K562 (cell line): ENCODE results near the gene KAT6B. TPM values are rescaled to one million over a fixed set of nuclear protein-coding genes. Genes with fewer than 3 reads are reported as not detected.

Experiments used
- ATAC-seq: fragments of 200-7000 bp; cut with Tn5 transposase; 3 replicates; pipeline ENCODE4 v1.9.1; 2020; ENCODE audit warnings: moderate library complexity
- BruUV-seq: library from RNA; stranded (reverse); fragments of 400-500 nt; replicated peaks from 2 replicates; lab custom pipeline; 2021; lab: Mats Ljungman, UMichigan
- CTCF ChIA-PET: fragments of 300-600 bp; formaldehyde crosslinking; extraction: SDS; loops from one replicate; lab custom pipeline; 2021; ENCODE audit warnings: low intra/inter-chr PET ratio; lab: Yijun Ruan, JAX
- POLR2A ChIA-PET: fragments of 300-600, 350-650 bp; sonication (Branson Sonifier 250); formaldehyde crosslinking; extraction: SDS; loops from one replicate; lab custom pipeline; 2021; ENCODE audit warnings: antibody characterized with exemption, inconsistent platforms; lab: Yijun Ruan, JAX
- DNase-seq, 4 experiments: peaks; one replicate each; pipeline versions ENCODE4 v3.0.0 to v3.0.0-alpha.2; 2011 to 2018; ENCODE audit warnings: low spot score in 3 of 4, mixed read lengths in 3 of 4; ENCODE audit errors: extremely low read depth in 1 of 4
- FAIRE-seq: peaks from 2 replicates; lab custom pipeline; 2011; peaks lifted over from hg19 to GRCh38; lab: Jason Lieb, UNC
- H2AFZ ChIP-seq: 2 replicates; pipeline ENCODE4 v1.6.0; 2011; ENCODE audit warnings: low read depth, low read length, control low read depth, inconsistent platforms
- H3K27ac ChIP-seq: fragments of 200-600 bp; 3 replicates; pipeline ENCODE4 v1.8.0; 2011; ENCODE audit warnings: low read depth, mild to moderate bottlenecking, control low read depth, inconsistent platforms, low read length, moderate library complexity, mixed read lengths; ENCODE audit errors: extremely low read depth
- H3K27me3 ChIP-seq, 2 experiments: fragments of 300-600 bp in 1 of 2; 2 replicates in 1 of 2; 3 replicates in 1 of 2; pipeline versions ENCODE4 v1.6.0 to v1.8.0; 2011; ENCODE audit warnings: inconsistent platforms in 2 of 2, low read length in 2 of 2, mild to moderate bottlenecking in 1 of 2, mixed read lengths in 1 of 2, moderate library complexity in 1 of 2; ENCODE audit not compliant: control insufficient read depth in 2 of 2, insufficient read depth in 2 of 2
- H3K36me3 ChIP-seq: fragments of 300-600 bp; 3 replicates; pipeline ENCODE4 v1.8.0; 2011; ENCODE audit warnings: mild to moderate bottlenecking, low read length, inconsistent platforms; ENCODE audit not compliant: control insufficient read depth, insufficient read depth
- H3K4me1 ChIP-seq, 2 experiments: fragments of 200-600 bp in 1 of 2; replicated peaks in 1 of 2; 2 replicates in 1 of 2; 3 replicates in 1 of 2; pipeline versions ENCODE4 v1.5.1 to v1.8.0; 2011; ENCODE audit warnings: inconsistent platforms in 2 of 2, low read length in 2 of 2, mild to moderate bottlenecking in 1 of 2, mixed read lengths in 1 of 2, moderate library complexity in 1 of 2; ENCODE audit not compliant: control insufficient read depth in 2 of 2, insufficient read depth in 2 of 2
- H3K4me2 ChIP-seq: 2 replicates; pipeline ENCODE4 v1.6.1; 2011; ENCODE audit warnings: low read length, control low read depth, inconsistent platforms, mixed read lengths; ENCODE audit not compliant: insufficient read depth
- H3K4me3 ChIP-seq: fragments of 200-600 bp; sonication (generic), shearing (Covaris generic); 2 replicates; pipeline ENCODE4 v1.5.1; 2016; ENCODE audit warnings: control low read depth, inconsistent platforms
- H3K79me2 ChIP-seq: fragments of 200-600 bp; 3 replicates; pipeline ENCODE4 v1.8.0; 2011; ENCODE audit warnings: low read length, inconsistent platforms; ENCODE audit not compliant: control insufficient read depth, insufficient read depth
- H3K9ac ChIP-seq, 2 experiments: 2 replicates each; pipeline versions ENCODE4 v1.6.0 to v1.6.1; 2011; ENCODE audit warnings: low read depth in 2 of 2, low read length in 2 of 2, control low read depth in 1 of 2, inconsistent platforms in 1 of 2, mild to moderate bottlenecking in 1 of 2, mixed read lengths in 1 of 2; ENCODE audit not compliant: insufficient read depth in 1 of 2
- H3K9me1 ChIP-seq: one replicate; pipeline ENCODE4 v1.6.0; 2011; ENCODE audit warnings: inconsistent platforms, mild to moderate bottlenecking, low read length, moderate library complexity; ENCODE audit not compliant: control insufficient read depth, insufficient read depth
- H3K9me3 ChIP-seq: replicated peaks from 2 replicates; pipeline ENCODE4 v1.5.1; 2011; ENCODE audit warnings: low read depth, low read length, inconsistent platforms; ENCODE audit not compliant: control insufficient read depth, insufficient read depth
- H4K20me1 ChIP-seq: replicated peaks from 2 replicates; pipeline ENCODE4 v1.6.1; 2011; ENCODE audit warnings: low read length, inconsistent platforms, mixed read lengths; ENCODE audit not compliant: control insufficient read depth, insufficient read depth
- GABPB2 ChIP-seq: fragments of 250-450 bp; sonication (Bioruptor Pico); conservative IDR thresholded peaks from 2 replicates; pipeline ENCODE4 v1.5.1; 2021; ENCODE audit warnings: mild to moderate bottlenecking
- GTF2F1 ChIP-seq: IDR thresholded peaks from 2 replicates; pipeline ENCODE4 v1.6.1; 2011; ENCODE audit warnings: low read depth, low read length, improper control_type of control experiment
- MEIS2 ChIP-seq: fragments of 450-650 bp; IDR thresholded peaks from 2 replicates; pipeline ENCODE4 v1.6.1; 2014; ENCODE audit warnings: mild to moderate bottlenecking; ENCODE audit not compliant: partially characterized antibody
- NELFE ChIP-seq: IDR thresholded peaks from 2 replicates; pipeline ENCODE4 v1.6.1; 2011; ENCODE audit warnings: mild to moderate bottlenecking; ENCODE audit not compliant: insufficient read depth, insufficient read length
- RFX5 ChIP-seq: IDR thresholded peaks from 2 replicates; pipeline ENCODE4 v1.6.1; 2011; ENCODE audit warnings: low read depth, mild to moderate bottlenecking, improper control_type of control experiment, low read length
- SRSF1 ChIP-seq: fragments of 200-400 bp; formaldehyde crosslinking; IDR thresholded peaks from 2 replicates; pipeline ENCODE4 v1.6.1; 2017; ENCODE audit warnings: mild to moderate bottlenecking, low read depth, low read length, moderate library complexity
- TRIM24 ChIP-seq, 2 experiments: fragments of 450-650 bp; IDR thresholded peaks; 2 replicates each; pipeline ENCODE4 v1.6.1; 2016
- ZFP1 ChIP-seq: fragments of 450-650 bp; formaldehyde crosslinking; IDR thresholded peaks from 2 replicates; pipeline ENCODE4 v1.4.0; 2020; ENCODE audit warnings: mild to moderate bottlenecking, mixed read lengths
- ZKSCAN8 ChIP-seq: fragments of 200-800 bp; sonication (Bioruptor generic); IDR thresholded peaks from 2 replicates; pipeline ENCODE4 v1.6.1; 2016; ENCODE audit warnings: missing genetic modification characterization, missing compliant biosample characterization
- WGBS: fragments of 100-300 bp; shearing (Covaris generic); methylation state at CpG from one replicate; pipeline ENCODE4 v1.1.6; 2016; ENCODE audit warnings: low coverage, mixed read lengths; ENCODE audit not compliant: insufficient coverage; ENCODE audit errors: missing lambda C conversion rate; 5-methylcytosine and 5-hydroxymethylcytosine counted together
- in situ Hi-C: fragments of 300-500 bp; cut with MboI; formaldehyde crosslinking; loops from 4 replicates; pipeline ENCODE4 v1.15.0; 2018; ENCODE audit warnings: inconsistent platforms, mixed read lengths
- intact Hi-C: fragments of 100-400 bp; cut with micrococcal nuclease; formaldehyde crosslinking; loops from 2 replicates; pipeline ENCODE4 v1.14.2; 2022
- polyA plus RNA-seq, 8 experiments: library from polyadenylated mRNA; depleted of rRNA in 4 of 8; stranded (reverse) in 5 of 8; unstranded in 3 of 8; fragments of >200 nt; fragmentation: Nextera tagmentation in 2 of 8; fragmentation: Illumina TruSeq in 1 of 8; extraction: Ambion mirVana in 2 of 8; extraction: Trizol in 1 of 8; gene quantifications; 2 replicates each; pipeline versions ENCODE4 v1.2.1 to v1.2.3, GENCODE V29; 2011 to 2014; ENCODE audit warnings: inconsistent platforms in 1 of 8, missing spikeins in 1 of 8
- total RNA-seq, 7 experiments: library from RNA; depleted of rRNA in 6 of 7; stranded (reverse); fragments of >200 nt in 6 of 7; fragmentation: Illumina TruSeq in 2 of 7; extraction: Trizol in 2 of 7; gene quantifications; 2 replicates each; pipeline versions ENCODE4 v1.2.1 to v1.2.3, GENCODE V29; 2011 to 2021; ENCODE audit warnings: low replicate concordance in 1 of 7
- TF ChIP-seq, protein P1 (sequence below): fragments of 450-650 bp; formaldehyde crosslinking; IDR thresholded peaks from 2 replicates; pipeline ENCODE4 v1.4.0; 2022; ENCODE audit warnings: missing genetic modification characterization

KAT6B gene
- total and polyA plus RNA-seq, 9 of the 15 experiments (the other 6 are each of a cell fraction or from before 2014, with no cell fraction given) = 1.4 to 9.2 (median 6.8) TPM

DNA sequence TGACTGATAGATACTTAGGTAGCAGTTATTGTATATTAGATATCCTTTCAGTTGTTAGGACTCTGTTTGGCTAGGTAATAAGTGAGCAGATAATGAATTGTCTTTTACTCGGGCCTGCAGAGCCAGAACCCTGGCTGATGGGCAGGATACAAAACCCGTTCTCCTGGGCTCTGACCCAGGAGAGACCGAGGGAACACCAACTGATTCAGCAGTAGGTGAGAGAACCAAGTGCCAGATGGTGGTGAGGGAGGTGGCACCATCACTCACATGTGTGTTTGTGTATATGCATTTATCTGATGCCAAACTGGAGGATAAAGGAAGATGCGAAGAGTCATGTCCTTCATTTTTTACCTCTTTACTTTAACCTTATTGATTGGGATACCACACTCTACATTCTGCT lies 169.4 kb downstream of the KAT6B start:
- Histone ChIP-seq H3K9me1 (no peaks in the 10 kb centered on the region), H3K9ac (no peak overlapping the region), H3K4me3 (no peak overlapping the region), H3K36me3 (no peaks in the 10 kb centered on the region)
- FAIRE-seq (peak; percentile 6), ATAC-seq (no peak), DNase-seq (no peak)
- BruUV-seq = no TSS peak
- 34% methylated on average over 4 of the region's 4 CpGs for WGBS
- TF ChIP-seq SRSF1 = no peak
- TF ChIP-seq TRIM24 (IDR thresholded peaks at IDR 0.05) = no peak
- no peak for TF ChIP-seq NELFE
- TF ChIP-seq MEIS2 = no peak
- no peak for TF ChIP-seq ZFP1 (CRISPR knock-in tag)
- no peak for TF ChIP-seq GABPB2 (CRISPR knock-in tag)
- TF ChIP-seq RFX5 = no peak
- TF ChIP-seq, protein P1, sequence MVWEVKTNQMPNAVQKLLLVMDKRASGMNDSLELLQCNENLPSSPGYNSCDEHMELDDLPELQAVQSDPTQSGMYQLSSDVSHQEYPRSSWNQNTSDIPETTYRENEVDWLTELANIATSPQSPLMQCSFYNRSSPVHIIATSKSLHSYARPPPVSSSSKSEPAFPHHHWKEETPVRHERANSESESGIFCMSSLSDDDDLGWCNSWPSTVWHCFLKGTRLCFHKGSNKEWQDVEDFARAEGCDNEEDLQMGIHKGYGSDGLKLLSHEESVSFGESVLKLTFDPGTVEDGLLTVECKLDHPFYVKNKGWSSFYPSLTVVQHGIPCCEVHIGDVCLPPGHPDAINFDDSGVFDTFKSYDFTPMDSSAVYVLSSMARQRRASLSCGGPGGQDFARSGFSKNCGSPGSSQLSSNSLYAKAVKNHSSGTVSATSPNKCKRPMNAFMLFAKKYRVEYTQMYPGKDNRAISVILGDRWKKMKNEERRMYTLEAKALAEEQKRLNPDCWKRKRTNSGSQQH (CRISPR knock-in tag) = no peak
- TF ChIP-seq GTF2F1 = no peak
- TF ChIP-seq ZKSCAN8 (CRISPR knock-in tag) = no peak
- TF ChIP-seq, all 486 proteins: peak for 0
- Histone ChIP-seq H3K4me2 (no peak overlapping the region), H2AFZ (no peak overlapping the region), H3K4me1 (no peaks in the 10 kb centered on the region), H3K27ac (no peak overlapping the region), H3K9me3 (no peaks in the 10 kb centered on the region), H3K79me2 (no peaks in the 10 kb centered on the region), H4K20me1 (no peaks in the 10 kb centered on the region), H3K27me3 (no peaks in the 10 kb centered on the region)
- POLR2A ChIA-PET = interaction anchor here (1.5 kb wide), 1 partner anchor 10 kb away, joined by 3 read pairs; no protein-coding TSS in a partner anchor
- intact Hi-C loops = no loop called here
- in situ Hi-C loops = no loop called here
- CTCF ChIA-PET = no interaction called here
